HEK293 (cell line): ENCODE results near the gene RMND1.

ENCODE experiments used
- GLI4 ChIP-seq: fragments of 450-650 bp; formaldehyde crosslinking; IDR thresholded peaks from 2 replicates; pipeline ENCODE4 v1.5.1; 2016; ENCODE audit warnings: missing biosample characterization, missing genetic modification characterization
- KLF1 ChIP-seq: fragments of 450-650 bp; formaldehyde crosslinking; IDR thresholded peaks from 2 replicates; pipeline ENCODE4 v1.5.1; 2016; ENCODE audit warnings: missing biosample characterization, missing genetic modification characterization
- KLF10 ChIP-seq: fragments of 450-650 bp; IDR thresholded peaks from 2 replicates; pipeline ENCODE4 v1.5.1; 2018; ENCODE audit warnings: missing biosample characterization, mild to moderate bottlenecking, missing genetic modification characterization
- KLF16 ChIP-seq: fragments of 450-650 bp; formaldehyde crosslinking; IDR thresholded peaks from 2 replicates; pipeline ENCODE4 v1.5.1; 2017; ENCODE audit warnings: missing biosample characterization, missing genetic modification characterization
- KLF8 ChIP-seq: fragments of 450-650 bp; formaldehyde crosslinking; IDR thresholded peaks from 2 replicates; pipeline ENCODE4 v1.5.1; 2016; ENCODE audit warnings: missing biosample characterization, missing genetic modification characterization
- KLF9 ChIP-seq: fragments of 450-650 bp; formaldehyde crosslinking; IDR thresholded peaks from 2 replicates; pipeline ENCODE4 v1.5.1; 2016; ENCODE audit warnings: missing biosample characterization, missing genetic modification characterization, low read depth
- MEIS1 ChIP-seq: sonication (generic); formaldehyde crosslinking; IDR thresholded peaks from 2 replicates; pipeline ENCODE4 v1.8.1; 2022; ENCODE audit warnings: missing genetic modification reagents, mild to moderate bottlenecking, borderline replicate concordance
- MYNN ChIP-seq: fragments of 450-650 bp; formaldehyde crosslinking; IDR thresholded peaks from 2 replicates; pipeline ENCODE4 v1.5.1; 2016; ENCODE audit warnings: missing biosample characterization, missing genetic modification characterization, borderline replicate concordance
- PATZ1 ChIP-seq: fragments of 450-650 bp; formaldehyde crosslinking; IDR thresholded peaks from 2 replicates; pipeline ENCODE4 v1.5.1; 2016; ENCODE audit warnings: missing biosample characterization, missing genetic modification characterization
- PRDM10 ChIP-seq: fragments of 450-650 bp; formaldehyde crosslinking; IDR thresholded peaks from 2 replicates; pipeline ENCODE4 v1.5.1; 2016; ENCODE audit warnings: missing biosample characterization, missing genetic modification characterization
- SP2 ChIP-seq: fragments of 450-650 bp; formaldehyde crosslinking; IDR thresholded peaks from 2 replicates; pipeline ENCODE4 v1.5.1; 2016; ENCODE audit warnings: missing biosample characterization, missing genetic modification characterization
- SP3 ChIP-seq: fragments of 450-650 bp; formaldehyde crosslinking; IDR thresholded peaks from 2 replicates; pipeline ENCODE4 v1.5.1; 2016; ENCODE audit warnings: missing biosample characterization, missing genetic modification characterization
- ZBTB8A ChIP-seq: fragments of 450-650 bp; formaldehyde crosslinking; IDR thresholded peaks from 2 replicates; pipeline ENCODE4 v1.5.1; 2016; ENCODE audit warnings: missing biosample characterization, missing genetic modification characterization
- ZNF121 ChIP-seq: fragments of 450-650 bp; formaldehyde crosslinking; IDR thresholded peaks from 2 replicates; pipeline ENCODE4 v1.5.1; 2016; ENCODE audit warnings: missing biosample characterization, missing genetic modification characterization
- ZNF221 ChIP-seq: fragments of 450-650 bp; formaldehyde crosslinking; IDR thresholded peaks from 2 replicates; pipeline ENCODE4 v1.5.1; 2017; ENCODE audit warnings: missing biosample characterization, missing genetic modification characterization, borderline replicate concordance
- ZNF248 ChIP-seq: fragments of 450-650 bp; formaldehyde crosslinking; IDR thresholded peaks from 2 replicates; pipeline ENCODE4 v1.5.1; 2017; ENCODE audit warnings: missing biosample characterization, missing genetic modification characterization
- ZNF404 ChIP-seq: fragments of 450-650 bp; formaldehyde crosslinking; IDR thresholded peaks from 2 replicates; pipeline ENCODE4 v1.5.1; 2017; ENCODE audit warnings: missing biosample characterization, missing genetic modification characterization
- ZNF561 ChIP-seq: fragments of 450-650 bp; IDR thresholded peaks from 2 replicates; pipeline ENCODE4 v1.5.1; 2018; ENCODE audit warnings: missing biosample characterization, missing genetic modification characterization, borderline replicate concordance
- ZNF623 ChIP-seq: fragments of 450-650 bp; formaldehyde crosslinking; IDR thresholded peaks from 2 replicates; pipeline ENCODE4 v1.5.1; 2016; ENCODE audit warnings: missing biosample characterization, missing genetic modification characterization
- ZNF76 ChIP-seq: fragments of 450-650 bp; formaldehyde crosslinking; IDR thresholded peaks from 2 replicates; pipeline ENCODE4; 2016; ENCODE audit warnings: low read depth, missing biosample characterization, missing genetic modification characterization, borderline replicate concordance
- TF ChIP-seq, protein P1 (sequence below): fragments of 450-650 bp; formaldehyde crosslinking; IDR thresholded peaks from 2 replicates; pipeline ENCODE4 v1.5.1; 2016; ENCODE audit warnings: missing biosample characterization, missing genetic modification characterization
- TF ChIP-seq, protein P2 (sequence below): fragments of 450-650 bp; formaldehyde crosslinking; IDR thresholded peaks from 2 replicates; pipeline ENCODE4 v1.5.1; 2016; ENCODE audit warnings: missing biosample characterization, missing genetic modification characterization
- TF ChIP-seq, protein P3 (sequence below): fragments of 450-650 bp; formaldehyde crosslinking; IDR thresholded peaks from 2 replicates; pipeline ENCODE4 v1.5.1; 2016; ENCODE audit warnings: missing biosample characterization, missing genetic modification characterization

RMND1 gene

DNA sequence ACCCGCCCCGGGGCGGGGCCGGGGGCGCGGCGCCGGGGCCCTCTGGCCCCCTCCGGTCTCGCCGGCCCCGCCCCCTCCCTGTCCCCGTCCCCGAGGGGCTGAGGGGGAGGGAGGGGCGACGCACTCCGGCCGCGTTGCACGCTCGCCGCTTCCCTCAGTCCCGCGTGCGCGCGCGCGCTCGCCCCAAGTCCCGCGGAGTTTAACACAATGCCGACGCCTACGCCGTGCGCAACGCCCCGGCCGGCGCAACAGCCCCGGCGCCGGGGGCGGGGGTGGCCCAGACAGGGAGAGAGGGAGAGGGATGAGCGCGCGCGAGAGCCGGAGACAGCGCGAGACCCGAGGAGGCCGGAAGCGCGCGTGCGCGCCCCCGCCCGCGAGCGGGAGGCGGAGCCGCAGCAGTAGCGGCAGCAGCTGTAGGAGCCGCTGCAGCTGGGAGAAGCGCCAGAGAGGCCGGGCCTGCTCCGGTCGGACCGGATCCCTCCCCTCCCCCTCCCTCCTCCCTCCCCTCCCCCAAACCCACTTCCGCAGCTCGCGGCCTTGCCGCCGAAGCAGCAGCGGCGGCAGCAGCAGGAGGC lies 61.6 kb downstream of the RMND1 start (continued):
- TF ChIP-seq, protein P1, sequence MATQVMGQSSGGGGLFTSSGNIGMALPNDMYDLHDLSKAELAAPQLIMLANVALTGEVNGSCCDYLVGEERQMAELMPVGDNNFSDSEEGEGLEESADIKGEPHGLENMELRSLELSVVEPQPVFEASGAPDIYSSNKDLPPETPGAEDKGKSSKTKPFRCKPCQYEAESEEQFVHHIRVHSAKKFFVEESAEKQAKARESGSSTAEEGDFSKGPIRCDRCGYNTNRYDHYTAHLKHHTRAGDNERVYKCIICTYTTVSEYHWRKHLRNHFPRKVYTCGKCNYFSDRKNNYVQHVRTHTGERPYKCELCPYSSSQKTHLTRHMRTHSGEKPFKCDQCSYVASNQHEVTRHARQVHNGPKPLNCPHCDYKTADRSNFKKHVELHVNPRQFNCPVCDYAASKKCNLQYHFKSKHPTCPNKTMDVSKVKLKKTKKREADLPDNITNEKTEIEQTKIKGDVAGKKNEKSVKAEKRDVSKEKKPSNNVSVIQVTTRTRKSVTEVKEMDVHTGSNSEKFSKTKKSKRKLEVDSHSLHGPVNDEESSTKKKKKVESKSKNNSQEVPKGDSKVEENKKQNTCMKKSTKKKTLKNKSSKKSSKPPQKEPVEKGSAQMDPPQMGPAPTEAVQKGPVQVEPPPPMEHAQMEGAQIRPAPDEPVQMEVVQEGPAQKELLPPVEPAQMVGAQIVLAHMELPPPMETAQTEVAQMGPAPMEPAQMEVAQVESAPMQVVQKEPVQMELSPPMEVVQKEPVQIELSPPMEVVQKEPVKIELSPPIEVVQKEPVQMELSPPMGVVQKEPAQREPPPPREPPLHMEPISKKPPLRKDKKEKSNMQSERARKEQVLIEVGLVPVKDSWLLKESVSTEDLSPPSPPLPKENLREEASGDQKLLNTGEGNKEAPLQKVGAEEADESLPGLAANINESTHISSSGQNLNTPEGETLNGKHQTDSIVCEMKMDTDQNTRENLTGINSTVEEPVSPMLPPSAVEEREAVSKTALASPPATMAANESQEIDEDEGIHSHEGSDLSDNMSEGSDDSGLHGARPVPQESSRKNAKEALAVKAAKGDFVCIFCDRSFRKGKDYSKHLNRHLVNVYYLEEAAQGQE (tag by site-specific recombination) = no peak
- peak; percentile 93 for TF ChIP-seq KLF10 (tag by site-specific recombination)
- peak; percentile 61 for TF ChIP-seq SP3 (tag by site-specific recombination)
- TF ChIP-seq MYNN (tag by site-specific recombination) = no peak
- no peak for TF ChIP-seq ZNF404 (tag by site-specific recombination)
- no peak for TF ChIP-seq GLI4 (tag by site-specific recombination)
- TF ChIP-seq, protein P2, sequence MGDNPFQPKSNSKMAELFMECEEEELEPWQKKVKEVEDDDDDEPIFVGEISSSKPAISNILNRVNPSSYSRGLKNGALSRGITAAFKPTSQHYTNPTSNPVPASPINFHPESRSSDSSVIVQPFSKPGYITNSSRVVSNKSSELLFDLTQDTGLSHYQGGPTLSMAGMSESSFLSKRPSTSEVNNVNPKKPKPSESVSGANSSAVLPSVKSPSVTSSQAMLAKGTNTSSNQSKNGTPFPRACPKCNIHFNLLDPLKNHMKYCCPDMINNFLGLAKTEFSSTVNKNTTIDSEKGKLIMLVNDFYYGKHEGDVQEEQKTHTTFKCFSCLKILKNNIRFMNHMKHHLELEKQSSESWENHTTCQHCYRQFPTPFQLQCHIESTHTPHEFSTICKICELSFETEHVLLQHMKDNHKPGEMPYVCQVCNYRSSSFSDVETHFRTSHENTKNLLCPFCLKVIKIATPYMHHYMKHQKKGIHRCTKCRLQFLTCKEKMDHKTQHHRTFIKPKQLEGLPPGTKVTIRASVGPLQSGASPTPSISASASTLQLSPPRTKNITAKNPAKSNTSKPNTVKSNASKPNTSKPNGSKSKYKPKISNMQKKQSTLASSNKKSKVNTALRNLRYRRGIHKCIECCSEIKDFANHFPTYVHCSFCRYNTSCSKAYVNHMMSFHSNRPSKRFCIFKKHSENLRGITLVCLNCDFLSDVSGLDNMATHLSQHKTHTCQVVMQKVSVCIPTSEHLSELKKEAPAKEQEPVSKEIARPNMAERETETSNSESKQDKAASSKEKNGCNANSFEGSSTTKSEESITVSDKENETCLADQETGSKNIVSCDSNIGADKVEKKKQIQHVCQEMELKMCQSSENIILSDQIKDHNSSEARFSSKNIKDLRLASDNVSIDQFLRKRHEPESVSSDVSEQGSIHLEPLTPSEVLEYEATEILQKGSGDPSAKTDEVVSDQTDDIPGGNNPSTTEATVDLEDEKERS (tag by site-specific recombination) = no peak
- peak; percentile 74 for TF ChIP-seq KLF9
- TF ChIP-seq ZNF76 (tag by site-specific recombination) = peak; percentile 10; the same call in 1 of the 2 replicates
- TF ChIP-seq ZNF121 (tag by site-specific recombination) = no peak
- TF ChIP-seq MEIS1 = no peak
- no peak for TF ChIP-seq ZNF248 (tag by site-specific recombination)
- no peak for TF ChIP-seq ZNF221 (tag by site-specific recombination)
- 0 out of 2 replicates have a peak, but pooled peaks have one; percentile 21 for TF ChIP-seq KLF16 (tag by site-specific recombination)
- peak; percentile 76 for TF ChIP-seq PRDM10 (tag by site-specific recombination)
- TF ChIP-seq KLF1 = peak; percentile 10; the same call in 1 of the 2 replicates
- peak; percentile 49 for TF ChIP-seq SP2 (tag by site-specific recombination)
- no peak for TF ChIP-seq ZNF623
- no peak for TF ChIP-seq ZBTB8A (tag by site-specific recombination)
- peak; percentile 86 for TF ChIP-seq PATZ1 (tag by site-specific recombination)
- TF ChIP-seq KLF8 (tag by site-specific recombination) = 0 out of 2 replicates have a peak, but pooled peaks have one; percentile 26
- TF ChIP-seq, protein P3, sequence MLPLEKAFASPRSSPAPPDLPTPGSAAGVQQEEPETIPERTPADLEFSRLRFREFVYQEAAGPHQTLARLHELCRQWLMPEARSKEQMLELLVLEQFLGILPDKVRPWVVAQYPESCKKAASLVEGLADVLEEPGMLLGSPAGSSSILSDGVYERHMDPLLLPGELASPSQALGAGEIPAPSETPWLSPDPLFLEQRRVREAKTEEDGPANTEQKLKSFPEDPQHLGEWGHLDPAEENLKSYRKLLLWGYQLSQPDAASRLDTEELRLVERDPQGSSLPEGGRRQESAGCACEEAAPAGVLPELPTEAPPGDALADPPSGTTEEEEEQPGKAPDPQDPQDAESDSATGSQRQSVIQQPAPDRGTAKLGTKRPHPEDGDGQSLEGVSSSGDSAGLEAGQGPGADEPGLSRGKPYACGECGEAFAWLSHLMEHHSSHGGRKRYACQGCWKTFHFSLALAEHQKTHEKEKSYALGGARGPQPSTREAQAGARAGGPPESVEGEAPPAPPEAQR (tag by site-specific recombination) = no peak
- TF ChIP-seq ZNF561 (tag by site-specific recombination) = peak; percentile 24; the same call in 1 of the 2 replicates
